ENCODE measurements around the gene CRYBG1.

CRYBG1 gene

GRCh38 chr6:106470316-106470715 lies 109.8 kb downstream of the CRYBG1 start:
- H3K9me3 ChIP-seq (ENCODE audit: control insufficient read depth, low read length): no peaks in the 10 kb centered on the region
- WGBS, 2 experiments: 96 to 98% methylated on average over 3 to 5 of the region's 5 CpGs
- no peaks in the 10 kb centered on the region for H3K4me1 ChIP-seq (ENCODE audit: control insufficient read depth, insufficient read depth, low read length)
- no peaks in the 10 kb centered on the region for H3K36me3 ChIP-seq (ENCODE audit: control insufficient read depth, insufficient read depth, low read length)
- no peak overlapping the region for H3K27ac ChIP-seq (ENCODE audit: insufficient read depth, low read depth, low read length, poor library complexity, severe bottlenecking)
- H3K4me3 ChIP-seq (ENCODE audit: insufficient read depth, low read depth, low read length): no peak overlapping the region
- no peaks in the 10 kb centered on the region for H3K27me3 ChIP-seq (ENCODE audit: control insufficient read depth, insufficient read depth, low read length, poor library complexity, severe bottlenecking)

- Histone ChIP-seq H3K4me3 (ENCODE audit: insufficient read depth, low read depth, low read length) (no peak overlapping the region), H3K27ac (ENCODE audit: insufficient read depth, low read depth, low read length, poor library complexity, severe bottlenecking) (no peak overlapping the region), H3K9me3 (ENCODE audit: control insufficient read depth, low read length) (no peaks in the 10 kb centered on the region), H3K4me1 (ENCODE audit: control insufficient read depth, insufficient read depth, low read length) (no peaks in the 10 kb centered on the region), H3K36me3 (ENCODE audit: control insufficient read depth, insufficient read depth, low read length) (no peaks in the 10 kb centered on the region), H3K27me3 (ENCODE audit: control insufficient read depth, insufficient read depth, low read length, poor library complexity, severe bottlenecking) (no peaks in the 10 kb centered on the region)
Measured at GRCh38 chr6:106470811-106471210, 110.3 kb downstream of the CRYBG1 start.

GRCh38 chr6:106473812-106474211 lies 113.3 kb downstream of the CRYBG1 start:
- Histone ChIP-seq H3K4me1 (ENCODE audit: control insufficient read depth, insufficient read depth, low read length) (no peaks in the 10 kb centered on the region), H3K27me3 (ENCODE audit: control insufficient read depth, insufficient read depth, low read length, poor library complexity, severe bottlenecking) (no peaks in the 10 kb centered on the region), H3K4me3 (ENCODE audit: insufficient read depth, low read depth, low read length) (no peak overlapping the region), H3K36me3 (ENCODE audit: control insufficient read depth, insufficient read depth, low read length) (no peaks in the 10 kb centered on the region), H3K27ac (ENCODE audit: insufficient read depth, low read depth, low read length, poor library complexity, severe bottlenecking) (no peak overlapping the region), H3K9me3 (ENCODE audit: control insufficient read depth, low read length) (no peaks in the 10 kb centered on the region)
- WGBS, 2 experiments: 100% methylated on average over 1 of the region's 1 CpG; no CpG with 5 or more reads in 1 of the 2 experiments

- Histone ChIP-seq H3K27ac (ENCODE audit: insufficient read depth, low read depth, low read length, poor library complexity, severe bottlenecking) (no peak overlapping the region), H3K27me3 (ENCODE audit: control insufficient read depth, insufficient read depth, low read length, poor library complexity, severe bottlenecking) (no peaks in the 10 kb centered on the region), H3K4me3 (ENCODE audit: insufficient read depth, low read depth, low read length) (no peak overlapping the region), H3K9me3 (ENCODE audit: control insufficient read depth, low read length) (no peaks in the 10 kb centered on the region), H3K4me1 (ENCODE audit: control insufficient read depth, insufficient read depth, low read length) (no peaks in the 10 kb centered on the region), H3K36me3 (ENCODE audit: control insufficient read depth, insufficient read depth, low read length) (no peaks in the 10 kb centered on the region)
- WGBS, 2 experiments: 93 to 97% methylated on average over 5 of the region's 5 CpGs
Measured at GRCh38 chr6:106474466-106474865, 113.9 kb downstream of the CRYBG1 start.

- WGBS, 2 experiments: 92% methylated on average over 6 of the region's 6 CpGs
- H3K27ac ChIP-seq (ENCODE audit: insufficient read depth, low read depth, low read length, poor library complexity, severe bottlenecking): no peak overlapping the region
Measured at GRCh38 chr6:106475284-106475683, 114.8 kb downstream of the CRYBG1 start.

GRCh38 chr6:106476331-106477105 lies 116.0 kb downstream of the CRYBG1 start:
- WGBS, 2 experiments: no CpG with 5 or more reads among the region's 2 CpGs
- no peak overlapping the region for H3K4me3 ChIP-seq (ENCODE audit: insufficient read depth, low read depth, low read length)
- no peaks in the 10 kb centered on the region for H3K27me3 ChIP-seq (ENCODE audit: control insufficient read depth, insufficient read depth, low read length, poor library complexity, severe bottlenecking)
- H3K27ac ChIP-seq (ENCODE audit: insufficient read depth, low read depth, low read length, poor library complexity, severe bottlenecking): no peak overlapping the region
- no peaks in the 10 kb centered on the region for H3K9me3 ChIP-seq (ENCODE audit: control insufficient read depth, low read length)
- H3K4me1 ChIP-seq (ENCODE audit: control insufficient read depth, insufficient read depth, low read length): no peaks in the 10 kb centered on the region
- no peaks in the 10 kb centered on the region for H3K36me3 ChIP-seq (ENCODE audit: control insufficient read depth, insufficient read depth, low read length)

More at GRCh38 chr6:106475284-106475683, 114.8 kb downstream of the CRYBG1 start:
- Histone ChIP-seq H3K4me3 (ENCODE audit: insufficient read depth, low read depth, low read length) (no peak overlapping the region), H3K9me3 (ENCODE audit: control insufficient read depth, low read length) (no peaks in the 10 kb centered on the region), H3K4me1 (ENCODE audit: control insufficient read depth, insufficient read depth, low read length) (no peaks in the 10 kb centered on the region), H3K27me3 (ENCODE audit: control insufficient read depth, insufficient read depth, low read length, poor library complexity, severe bottlenecking) (no peaks in the 10 kb centered on the region), H3K36me3 (ENCODE audit: control insufficient read depth, insufficient read depth, low read length) (no peaks in the 10 kb centered on the region)

GRCh38 chr6:106477146-106477545 lies 116.6 kb downstream of the CRYBG1 start:
- H3K9me3 ChIP-seq (ENCODE audit: control insufficient read depth, low read length): no peaks in the 10 kb centered on the region
- no peaks in the 10 kb centered on the region for H3K4me1 ChIP-seq (ENCODE audit: control insufficient read depth, insufficient read depth, low read length)
- 80 to 95% methylated on average over 1 to 2 of the region's 3 CpGs for WGBS, 2 experiments
- no peak overlapping the region for H3K27ac ChIP-seq (ENCODE audit: insufficient read depth, low read depth, low read length, poor library complexity, severe bottlenecking)
- no peaks in the 10 kb centered on the region for H3K27me3 ChIP-seq (ENCODE audit: control insufficient read depth, insufficient read depth, low read length, poor library complexity, severe bottlenecking)
- no peaks in the 10 kb centered on the region for H3K36me3 ChIP-seq (ENCODE audit: control insufficient read depth, insufficient read depth, low read length)
- H3K4me3 ChIP-seq (ENCODE audit: insufficient read depth, low read depth, low read length): no peak overlapping the region

GRCh38 chr6:106477790-106478189 lies 117.3 kb downstream of the CRYBG1 start:
- no peak overlapping the region for H3K4me3 ChIP-seq (ENCODE audit: insufficient read depth, low read depth, low read length)
- H3K9me3 ChIP-seq (ENCODE audit: control insufficient read depth, low read length): no peaks in the 10 kb centered on the region
- no peak overlapping the region for H3K27ac ChIP-seq (ENCODE audit: insufficient read depth, low read depth, low read length, poor library complexity, severe bottlenecking)
- no peaks in the 10 kb centered on the region for H3K4me1 ChIP-seq (ENCODE audit: control insufficient read depth, insufficient read depth, low read length)
- no peaks in the 10 kb centered on the region for H3K27me3 ChIP-seq (ENCODE audit: control insufficient read depth, insufficient read depth, low read length, poor library complexity, severe bottlenecking)
- H3K36me3 ChIP-seq (ENCODE audit: control insufficient read depth, insufficient read depth, low read length): no peaks in the 10 kb centered on the region
- WGBS, 2 experiments: 87 to 90% methylated on average over 6 of the region's 6 CpGs

- 86 to 100% methylated on average over 1 of the region's 1 CpG for WGBS, 2 experiments
- Histone ChIP-seq H3K4me1 (ENCODE audit: control insufficient read depth, insufficient read depth, low read length) (no peaks in the 10 kb centered on the region), H3K27me3 (ENCODE audit: control insufficient read depth, insufficient read depth, low read length, poor library complexity, severe bottlenecking) (no peaks in the 10 kb centered on the region), H3K27ac (ENCODE audit: insufficient read depth, low read depth, low read length, poor library complexity, severe bottlenecking) (no peak overlapping the region), H3K4me3 (ENCODE audit: insufficient read depth, low read depth, low read length) (no peak overlapping the region), H3K9me3 (ENCODE audit: control insufficient read depth, low read length) (no peaks in the 10 kb centered on the region), H3K36me3 (ENCODE audit: control insufficient read depth, insufficient read depth, low read length) (no peaks in the 10 kb centered on the region)
Measured at GRCh38 chr6:106486236-106486635, 125.7 kb downstream of the CRYBG1 start.

- Histone ChIP-seq H3K27me3 (ENCODE audit: control insufficient read depth, insufficient read depth, low read length, poor library complexity, severe bottlenecking) (no peaks in the 10 kb centered on the region), H3K9me3 (ENCODE audit: control insufficient read depth, low read length) (no peaks in the 10 kb centered on the region), H3K27ac (ENCODE audit: insufficient read depth, low read depth, low read length, poor library complexity, severe bottlenecking) (no peak overlapping the region), H3K4me1 (ENCODE audit: control insufficient read depth, insufficient read depth, low read length) (no peaks in the 10 kb centered on the region), H3K4me3 (ENCODE audit: insufficient read depth, low read depth, low read length) (no peak overlapping the region), H3K36me3 (ENCODE audit: control insufficient read depth, insufficient read depth, low read length) (no peaks in the 10 kb centered on the region)
- WGBS, 2 experiments: 78 to 86% methylated on average over 4 of the region's 4 CpGs
Measured at GRCh38 chr6:106488494-106489370, 128.2 kb downstream of the CRYBG1 start.
